Measurements from ENCODE around the gene BARHL1. TPM values are rescaled to one million over a fixed set of nuclear protein-coding genes. Genes with fewer than 3 reads are reported as not detected.

BARHL1 gene
- total RNA-seq, 2 experiments from 2014 or later, result not detected

- intact Hi-C loops (cut with micrococcal nuclease), result no loop called here
- Mint-ChIP-seq H3K36me3 (ENCODE audit: low read depth) (peaks cover 54% of the 10 kb centered on the region), H3K4me1 (ENCODE audit: low read depth) (no peaks in the 10 kb centered on the region), H3K27me3 (no peaks in the 10 kb centered on the region), H3K4me3 (no peak overlapping the region), H3K27ac (no peak overlapping the region), H3K9me3 (no peaks in the 10 kb centered on the region)
- TF ChIP-seq, protein P1, sequence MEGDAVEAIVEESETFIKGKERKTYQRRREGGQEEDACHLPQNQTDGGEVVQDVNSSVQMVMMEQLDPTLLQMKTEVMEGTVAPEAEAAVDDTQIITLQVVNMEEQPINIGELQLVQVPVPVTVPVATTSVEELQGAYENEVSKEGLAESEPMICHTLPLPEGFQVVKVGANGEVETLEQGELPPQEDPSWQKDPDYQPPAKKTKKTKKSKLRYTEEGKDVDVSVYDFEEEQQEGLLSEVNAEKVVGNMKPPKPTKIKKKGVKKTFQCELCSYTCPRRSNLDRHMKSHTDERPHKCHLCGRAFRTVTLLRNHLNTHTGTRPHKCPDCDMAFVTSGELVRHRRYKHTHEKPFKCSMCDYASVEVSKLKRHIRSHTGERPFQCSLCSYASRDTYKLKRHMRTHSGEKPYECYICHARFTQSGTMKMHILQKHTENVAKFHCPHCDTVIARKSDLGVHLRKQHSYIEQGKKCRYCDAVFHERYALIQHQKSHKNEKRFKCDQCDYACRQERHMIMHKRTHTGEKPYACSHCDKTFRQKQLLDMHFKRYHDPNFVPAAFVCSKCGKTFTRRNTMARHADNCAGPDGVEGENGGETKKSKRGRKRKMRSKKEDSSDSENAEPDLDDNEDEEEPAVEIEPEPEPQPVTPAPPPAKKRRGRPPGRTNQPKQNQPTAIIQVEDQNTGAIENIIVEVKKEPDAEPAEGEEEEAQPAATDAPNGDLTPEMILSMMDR (IDR thresholded peaks at IDR 0.05), result no peak
- ChIA-PET CTCF (no interaction called here), POLR2A (no interaction called here)
- DNase-seq, result no peak
- no peak for ATAC-seq
Measured at GRCh38 chr9:132627106-132627505, 44.7 kb downstream of the BARHL1 start.

DNA sequence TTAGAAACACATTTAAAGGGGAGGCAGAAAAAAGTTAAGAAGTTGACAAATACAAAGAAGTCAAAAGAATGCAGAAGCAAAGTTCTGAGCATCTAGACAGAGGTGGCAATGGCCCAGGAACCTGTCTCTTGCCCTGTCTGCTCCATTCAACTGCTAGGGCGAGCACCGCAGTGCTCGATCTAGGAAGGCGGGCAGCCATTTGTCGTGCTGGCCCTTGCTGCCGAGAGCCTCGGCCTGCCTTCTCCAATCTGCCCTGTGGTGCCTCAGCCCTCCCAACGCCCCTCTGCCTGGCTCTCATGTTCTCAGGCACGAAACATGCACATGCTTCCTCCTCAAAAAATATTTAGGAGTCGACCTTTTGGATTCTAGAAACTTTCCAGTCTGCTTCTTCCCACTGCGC lies 45.2 kb downstream of the BARHL1 start:
- Mint-ChIP-seq H3K27ac (no peak overlapping the region), H3K36me3 (ENCODE audit: low read depth) (peaks cover 56% of the 10 kb centered on the region), H3K9me3 (no peaks in the 10 kb centered on the region), H3K27me3 (no peaks in the 10 kb centered on the region), H3K4me3 (no peak overlapping the region), H3K4me1 (ENCODE audit: low read depth) (no peaks in the 10 kb centered on the region)
- intact Hi-C loops (cut with micrococcal nuclease), result no loop called here
- ChIA-PET POLR2A (no interaction called here), CTCF (no interaction called here)
- DNase-seq (no peak), ATAC-seq (no peak)
- TF ChIP-seq, protein P1 (IDR thresholded peaks at IDR 0.05), result no peak

DNA sequence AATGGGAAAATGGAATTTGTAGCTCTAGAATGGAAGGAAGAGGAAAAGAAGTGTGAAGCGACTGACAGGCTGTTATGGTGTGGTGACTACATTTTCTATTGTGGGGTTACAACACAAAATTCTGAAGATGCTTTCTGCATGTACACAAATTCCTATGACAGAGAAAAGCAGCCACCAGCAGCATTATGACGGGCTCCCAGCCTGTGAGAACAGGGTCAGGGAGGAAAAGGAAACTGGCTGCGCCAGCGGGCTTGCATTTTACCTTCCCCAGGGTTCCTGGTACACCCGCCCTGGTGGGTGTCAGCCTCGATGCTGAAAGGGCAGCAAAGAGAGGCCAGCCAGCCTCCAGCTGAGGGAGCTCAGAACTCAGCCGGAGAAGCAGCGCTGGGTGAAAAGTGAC lies 46.3 kb downstream of the BARHL1 start:
- CTCF ChIA-PET, result no interaction called here
- Mint-ChIP-seq H3K9me3 (no peaks in the 10 kb centered on the region), H3K4me1 (ENCODE audit: low read depth) (no peaks in the 10 kb centered on the region), H3K36me3 (ENCODE audit: low read depth) (peaks cover 55% of the 10 kb centered on the region), H3K27me3 (no peaks in the 10 kb centered on the region), H3K27ac (no peak overlapping the region), H3K4me3 (no peak overlapping the region)
- DNase-seq, result no peak
- POLR2A ChIA-PET, result no interaction called here
- ATAC-seq, result no peak
- intact Hi-C loops (cut with micrococcal nuclease), result no loop called here
- TF ChIP-seq, protein P1 (IDR thresholded peaks at IDR 0.05), result no peak

DNA sequence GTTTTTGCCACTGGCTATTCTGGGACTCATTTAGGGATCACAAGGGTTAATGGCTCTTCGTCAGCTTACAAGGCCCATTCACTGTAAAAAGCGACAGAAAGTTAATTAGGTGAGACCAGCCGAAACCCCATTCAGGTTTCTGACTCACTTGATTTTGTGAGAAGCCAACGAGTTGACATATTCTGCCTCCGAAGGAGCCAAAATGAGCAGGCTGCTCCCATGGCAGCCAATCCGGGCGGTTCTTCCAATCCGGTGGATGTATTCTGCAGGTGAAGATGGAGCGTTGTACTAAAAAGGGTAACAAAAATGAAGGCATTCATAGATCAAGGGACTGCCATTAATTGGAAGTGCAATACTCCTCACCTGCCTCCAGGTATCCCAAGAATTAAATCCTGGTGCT lies 47.7 kb downstream of the BARHL1 start:
- CTCF ChIA-PET, result interaction anchor here (0.6 kb wide), 1 partner anchor 21 kb away, joined by 4 read pairs; no protein-coding TSS in a partner anchor
- H3K36me3 Mint-ChIP-seq (ENCODE audit: low read depth), result peaks cover 57% of the 10 kb centered on the region

GRCh38 chr9:132630811-132631210 lies 48.4 kb downstream of the BARHL1 start:
- ChIA-PET CTCF (no interaction called here), POLR2A (no interaction called here)
- Mint-ChIP-seq H3K9me3 (no peaks in the 10 kb centered on the region), H3K27ac (no peak overlapping the region), H3K36me3 (ENCODE audit: low read depth) (peaks cover 50% of the 10 kb centered on the region), H3K27me3 (no peaks in the 10 kb centered on the region), H3K4me1 (ENCODE audit: low read depth) (no peaks in the 10 kb centered on the region), H3K4me3 (no peak overlapping the region)
- DNase-seq (no peak), ATAC-seq (no peak)
- intact Hi-C loops (cut with micrococcal nuclease), result no loop called here
- TF ChIP-seq, protein P1 (IDR thresholded peaks at IDR 0.05), result no peak

More for the DNA sequence above, 47.7 kb downstream of the BARHL1 start:
- intact Hi-C loops (cut with micrococcal nuclease), result no loop called here
- H3K4me3 Mint-ChIP-seq, result no peak overlapping the region
- H3K4me1 Mint-ChIP-seq (ENCODE audit: low read depth), result no peaks in the 10 kb centered on the region
- POLR2A ChIA-PET, result no interaction called here
- ATAC-seq (no peak), DNase-seq (no peak)
- TF ChIP-seq, protein P1 (IDR thresholded peaks at IDR 0.05), result no peak
- H3K27me3 Mint-ChIP-seq, result no peaks in the 10 kb centered on the region
- H3K27ac Mint-ChIP-seq, result no peak overlapping the region
- no peaks in the 10 kb centered on the region for H3K9me3 Mint-ChIP-seq
